Measurements from ENCODE around the gene ABR.
"Not testable (repeated sequence)": the region's sequence is repeated elsewhere in the genome, so short reads cannot be mapped to it uniquely, and the experiment has no call there.

Gene ABR

DNA sequence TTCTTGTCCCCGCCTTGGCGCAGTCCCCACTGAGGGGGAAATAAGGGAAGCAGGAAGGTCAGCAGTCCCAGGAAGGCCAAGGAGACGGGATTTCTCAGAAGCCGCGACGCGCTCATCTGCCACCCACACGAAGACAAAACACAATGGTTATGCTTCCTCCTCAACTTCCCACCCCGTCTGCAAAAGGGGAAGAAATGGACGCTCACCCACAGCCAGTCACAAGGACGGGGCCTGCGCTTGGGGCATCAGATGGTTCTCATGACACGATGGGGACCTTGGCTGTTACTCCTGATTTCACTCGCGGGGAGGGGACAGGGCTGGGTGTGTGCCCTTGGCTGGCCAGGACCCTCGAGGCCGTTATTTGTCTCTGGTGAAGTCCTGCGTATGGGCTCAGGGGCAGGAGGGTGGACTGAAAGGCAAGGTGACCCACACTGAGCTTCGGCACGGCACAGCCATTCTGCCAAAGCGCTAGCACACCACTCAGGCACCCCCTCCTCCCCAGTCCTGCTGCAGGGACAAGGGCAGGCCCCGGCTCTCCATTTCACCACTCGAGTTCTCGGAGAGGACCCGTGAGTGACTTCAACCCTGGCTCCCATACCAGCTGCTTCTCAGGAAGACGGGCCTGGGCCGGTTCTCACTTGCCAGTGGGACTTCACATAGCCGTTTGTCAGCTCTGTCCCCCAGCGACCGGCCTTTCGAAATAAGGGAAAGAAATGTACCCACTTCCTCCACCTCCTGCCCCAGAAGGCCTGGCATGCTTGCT is 84.5 kb downstream of the ABR start:
- peak; percentile 70 for DNase-seq (ENCODE audit: low spot score)

DNA sequence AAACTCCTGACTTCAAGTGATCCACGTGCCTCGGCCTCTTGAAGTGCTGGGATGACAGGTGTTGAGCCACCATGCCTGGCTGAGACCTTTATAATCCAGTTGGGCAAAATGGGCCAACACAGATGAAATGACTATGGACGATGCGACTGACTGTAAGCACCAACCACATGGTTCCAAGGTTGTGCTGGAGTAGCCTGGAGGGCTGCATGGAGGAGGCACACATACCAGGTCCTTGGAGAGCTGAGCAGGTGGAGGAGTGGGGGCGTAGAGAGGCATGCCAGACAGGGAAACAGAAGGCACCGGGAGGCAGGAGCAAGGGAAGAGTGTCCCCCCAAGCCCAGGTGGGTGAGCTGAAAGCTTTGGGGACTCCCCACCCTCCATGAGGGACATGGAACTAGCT is 85.2 kb downstream of the ABR start:
- no peak for DNase-seq (ENCODE audit: low spot score)

DNA sequence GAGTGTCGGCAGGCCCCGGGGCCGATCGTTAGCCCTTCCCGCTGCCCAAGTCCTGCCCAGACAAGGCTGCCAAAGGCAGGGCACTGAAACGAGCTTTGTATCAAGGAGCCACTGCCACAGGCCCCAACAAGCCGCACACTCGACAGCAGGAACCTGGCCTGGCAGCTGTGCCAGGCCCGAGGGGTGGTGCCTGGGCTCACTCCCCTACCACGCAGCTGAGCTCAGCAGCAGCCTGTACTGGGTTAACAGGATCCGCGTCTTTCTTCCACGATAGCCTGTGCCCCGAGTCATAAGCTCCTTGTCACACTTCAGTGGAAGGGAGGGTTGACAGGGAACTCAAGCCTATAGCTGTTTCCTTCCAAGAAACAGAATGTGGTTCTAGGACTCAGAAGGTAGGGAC is 87.9 kb downstream of the ABR start:
- DNase-seq (ENCODE audit: low spot score) = no peak

DNA sequence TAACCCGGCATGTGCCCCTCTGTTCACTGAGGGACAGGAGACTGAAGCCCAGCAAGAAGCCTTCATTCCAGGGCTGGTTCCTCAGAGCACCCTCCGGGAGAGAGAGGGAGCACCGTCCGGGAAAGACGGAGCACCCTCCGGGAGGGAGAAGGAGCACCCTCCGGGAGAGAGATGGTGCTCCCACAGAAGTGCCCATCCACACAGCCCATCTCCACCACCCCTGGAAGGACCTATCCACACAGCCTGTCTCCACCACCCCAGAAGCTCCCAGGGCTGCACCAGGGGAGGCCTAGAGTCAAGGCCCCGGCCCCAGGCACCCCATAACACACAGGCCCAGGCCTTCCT is 88.6 kb downstream of the ABR start:
- DNase-seq (ENCODE audit: low spot score) = no peak

DNA sequence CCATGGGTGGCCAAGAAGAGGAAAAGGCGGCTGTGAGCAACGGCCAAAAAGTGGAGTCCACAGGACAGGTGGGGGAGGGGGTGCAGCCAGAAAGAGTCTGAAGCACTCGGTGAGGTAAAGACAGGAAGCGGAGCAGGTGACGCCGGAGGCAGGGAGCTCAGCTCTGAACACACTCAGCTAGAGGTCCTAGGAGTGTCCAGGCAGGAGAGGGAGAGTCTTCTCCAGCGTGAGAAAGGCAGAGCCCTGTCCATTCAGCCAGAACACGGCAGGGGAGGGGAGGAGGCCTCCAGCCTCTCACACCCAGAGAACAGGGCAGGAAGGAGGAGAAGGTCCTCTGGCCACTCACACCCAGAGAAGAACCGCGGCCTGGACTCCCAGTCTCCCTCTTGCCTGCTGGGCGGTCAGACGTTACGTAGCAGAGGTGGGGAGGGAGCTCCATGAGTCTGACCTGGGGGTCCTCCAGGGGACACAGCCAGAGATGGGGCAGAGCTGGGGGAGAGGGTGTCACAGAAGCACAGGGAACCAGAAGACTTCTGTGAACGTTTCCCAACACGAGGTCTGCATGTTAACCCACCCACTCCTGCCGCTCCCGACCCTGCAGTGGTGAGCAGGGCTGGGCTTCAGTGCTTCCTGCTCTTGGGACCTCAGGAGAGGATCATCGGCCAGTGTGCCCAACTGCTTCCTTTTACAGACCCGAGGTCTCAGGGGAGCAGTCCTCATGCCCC is 89.2 kb downstream of the ABR start:
- DNase-seq (ENCODE audit: low spot score) = no peak

DNA sequence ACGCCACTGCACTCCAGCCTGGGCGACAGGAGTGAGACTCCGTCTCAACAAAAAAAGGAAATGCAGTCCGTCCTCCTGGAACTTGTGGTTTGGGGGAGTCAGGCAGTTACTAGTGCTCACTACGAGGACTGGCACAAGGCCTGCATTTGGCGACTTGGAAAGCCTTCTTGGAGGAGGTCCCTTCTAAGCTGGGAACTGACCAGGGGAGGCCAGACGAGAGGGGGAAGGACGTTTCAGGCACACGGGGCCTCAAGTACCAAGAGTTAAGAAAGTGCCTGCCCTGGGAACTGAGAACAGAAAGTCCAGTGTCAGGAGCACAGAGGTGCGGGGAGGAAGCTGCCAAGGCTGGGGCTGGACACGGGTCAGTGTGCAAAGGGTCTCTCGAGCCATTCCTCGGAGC is 89.9 kb downstream of the ABR start:
- DNase-seq (ENCODE audit: low spot score) = peak; percentile 70

DNA sequence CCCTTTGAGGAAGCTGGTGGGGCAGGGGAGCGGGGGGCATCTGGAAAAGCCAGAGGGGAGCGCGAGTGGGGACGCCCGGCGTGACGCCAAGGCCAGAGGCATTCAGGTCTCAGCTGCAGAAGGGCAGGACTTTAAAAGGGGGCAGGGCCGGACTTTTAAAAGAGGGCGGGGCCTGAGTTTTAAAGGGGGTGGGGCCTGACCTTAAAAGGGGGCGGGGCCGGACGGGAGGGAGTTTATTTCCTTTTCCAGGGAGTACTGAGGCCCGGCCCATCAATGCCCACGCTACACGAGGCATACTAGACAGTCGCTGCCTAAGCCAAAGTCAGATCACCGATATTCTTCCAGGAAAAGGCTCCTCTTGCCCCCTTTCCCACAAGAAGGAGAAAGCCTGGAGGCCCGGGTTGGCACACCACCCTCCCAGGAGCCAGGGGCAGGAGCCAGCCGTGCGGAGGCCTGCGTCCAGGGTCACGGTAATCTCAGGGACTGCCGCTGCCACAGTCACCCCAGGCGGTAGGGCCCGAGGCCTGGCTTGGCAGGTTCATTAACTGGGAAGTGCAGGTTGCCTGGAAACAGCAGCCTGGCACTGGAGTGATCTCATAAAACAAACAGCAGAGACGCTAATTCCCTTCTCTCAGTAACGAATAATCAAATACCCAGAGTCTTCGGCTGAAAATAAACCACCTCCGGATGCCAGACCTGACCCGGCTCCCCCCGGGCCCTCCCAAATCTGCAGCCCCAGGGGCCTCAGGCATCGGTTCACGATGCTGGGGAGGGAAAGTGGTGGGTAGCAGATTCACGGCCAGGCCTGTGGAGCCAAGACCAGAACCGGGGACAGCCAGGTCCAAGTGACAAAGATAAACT is 92.2 kb downstream of the ABR start:
- DNase-seq (ENCODE audit: low spot score) = no peak

DNA sequence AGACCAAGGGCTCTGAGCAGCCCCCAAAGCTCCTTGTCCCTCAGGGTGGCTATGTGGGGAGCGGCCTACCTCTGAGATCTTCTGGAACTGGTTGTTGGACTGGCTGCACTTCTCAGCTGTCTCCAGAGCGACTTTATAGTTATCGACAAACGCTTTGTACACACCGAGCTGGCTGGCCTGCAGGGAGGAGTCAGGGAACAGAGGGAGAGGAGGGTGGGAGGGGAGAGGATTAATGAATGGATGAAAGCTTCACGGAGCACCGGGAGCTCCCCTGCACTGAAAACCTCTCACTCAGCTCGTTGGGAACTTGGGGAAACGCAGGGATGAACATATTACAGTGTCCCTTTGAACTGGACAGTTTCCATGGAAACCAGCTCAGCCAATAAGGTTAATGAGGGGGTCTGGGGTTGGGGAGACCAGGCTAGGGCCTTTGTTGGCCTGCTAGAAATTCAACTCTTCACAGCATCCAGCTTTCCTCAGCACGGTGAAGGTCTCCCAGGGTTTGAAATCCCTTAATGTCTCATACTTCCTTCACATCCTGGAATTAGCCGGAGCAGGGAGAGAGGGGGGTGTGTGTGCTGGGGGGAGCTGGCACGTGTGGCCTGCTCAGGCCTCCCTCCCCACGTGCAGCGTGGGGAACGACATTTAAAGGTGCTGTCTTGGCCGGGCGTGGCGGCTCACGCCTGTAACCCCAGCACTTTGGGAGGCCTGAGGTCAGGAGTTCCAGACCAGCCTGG is 96.2 kb downstream of the ABR start:
- DNase-seq (ENCODE audit: low spot score) = no peak

DNA sequence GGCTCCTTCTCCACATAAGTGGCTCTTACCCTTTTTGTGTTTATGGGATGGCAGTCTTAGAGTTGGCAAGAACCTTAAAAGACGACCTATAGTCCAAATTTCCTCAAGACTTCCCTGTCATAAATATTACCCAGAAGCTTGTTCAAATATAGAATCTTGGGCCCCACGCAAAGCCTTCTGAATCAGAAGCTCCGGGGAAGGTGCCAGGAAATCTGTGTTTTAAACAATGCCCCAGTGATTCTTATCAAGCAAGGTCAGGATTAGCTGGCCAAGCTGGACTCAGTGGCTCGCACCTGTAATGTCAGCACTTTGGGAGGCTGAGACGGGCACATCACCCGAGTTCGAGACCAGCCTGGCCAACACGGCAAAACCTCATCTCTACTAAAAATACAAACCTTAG is 97.2 kb downstream of the ABR start:
- no peak for DNase-seq (ENCODE audit: low spot score)

DNA sequence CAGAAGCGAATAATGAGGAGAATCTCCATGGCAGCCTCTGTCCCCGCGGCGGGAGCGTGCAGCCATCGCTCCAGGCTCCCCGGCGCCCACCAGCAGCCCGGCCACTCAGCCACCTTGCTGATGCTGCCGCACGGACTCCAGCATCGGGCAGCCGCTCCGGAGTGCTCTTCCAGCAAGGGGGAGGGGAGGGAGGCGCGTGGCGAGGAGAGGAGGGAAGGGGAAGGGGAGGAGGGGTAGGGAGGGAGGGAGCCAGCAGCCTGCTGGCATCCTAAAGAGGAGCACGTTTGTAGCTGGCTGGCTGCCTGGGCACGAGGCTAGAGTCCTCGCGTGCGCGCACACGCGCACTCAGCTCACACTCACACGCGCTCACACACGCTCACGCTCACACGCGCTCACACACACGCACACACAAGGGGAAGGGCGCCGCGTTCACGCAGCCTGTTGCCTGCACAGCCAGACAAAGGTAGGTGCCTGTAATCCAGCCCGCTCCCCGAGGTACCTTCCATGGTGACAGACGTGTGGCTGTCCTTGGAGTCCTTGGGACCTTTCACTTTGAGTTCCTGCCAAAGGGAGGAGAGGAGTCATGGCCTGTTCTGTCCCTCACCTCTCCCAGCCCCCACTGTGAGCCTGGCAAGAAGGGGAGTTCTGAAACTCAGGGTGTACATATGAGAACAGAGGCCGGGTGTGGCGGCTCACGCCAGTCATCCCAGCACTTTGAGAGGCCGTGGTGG is 100.8 kb downstream of the ABR start:
- no peak for DNase-seq (ENCODE audit: low spot score)

DNA sequence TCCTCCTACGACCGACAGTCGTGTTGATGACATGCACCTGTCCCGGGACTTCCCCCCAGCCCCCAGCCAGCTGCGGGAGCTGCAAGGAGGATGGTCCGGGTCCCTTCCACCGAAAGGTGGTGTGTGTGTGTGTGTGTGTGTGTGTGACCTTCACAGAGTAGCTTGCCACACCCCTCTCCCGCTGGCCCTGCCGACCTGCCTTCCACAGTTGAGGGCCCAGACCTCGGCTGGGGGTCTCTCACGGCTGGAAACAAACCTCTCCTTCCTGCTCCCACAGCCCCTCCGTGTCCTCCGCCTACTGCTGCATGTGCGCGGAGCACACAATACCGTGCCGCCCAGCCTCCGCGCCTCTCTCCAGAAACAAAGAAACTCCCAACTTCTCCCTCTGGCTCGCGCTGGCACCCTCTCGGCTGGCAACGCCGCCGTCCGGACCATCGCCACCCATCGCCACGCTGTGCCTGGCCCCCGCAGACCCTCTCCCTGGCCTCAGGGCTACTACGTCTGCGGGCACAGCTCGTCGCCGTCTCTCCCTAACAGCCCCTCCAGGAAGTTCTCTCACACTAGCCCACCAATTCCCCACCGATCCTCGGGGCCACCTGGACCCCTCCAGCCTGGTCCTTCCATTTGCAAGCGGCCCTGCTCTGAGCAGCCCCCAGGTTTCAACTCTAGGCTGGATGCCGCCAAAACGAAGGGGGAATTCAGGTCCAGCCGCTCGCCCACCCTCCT is 101.6 kb downstream of the ABR start:
- no peak for DNase-seq (ENCODE audit: low spot score)

DNA sequence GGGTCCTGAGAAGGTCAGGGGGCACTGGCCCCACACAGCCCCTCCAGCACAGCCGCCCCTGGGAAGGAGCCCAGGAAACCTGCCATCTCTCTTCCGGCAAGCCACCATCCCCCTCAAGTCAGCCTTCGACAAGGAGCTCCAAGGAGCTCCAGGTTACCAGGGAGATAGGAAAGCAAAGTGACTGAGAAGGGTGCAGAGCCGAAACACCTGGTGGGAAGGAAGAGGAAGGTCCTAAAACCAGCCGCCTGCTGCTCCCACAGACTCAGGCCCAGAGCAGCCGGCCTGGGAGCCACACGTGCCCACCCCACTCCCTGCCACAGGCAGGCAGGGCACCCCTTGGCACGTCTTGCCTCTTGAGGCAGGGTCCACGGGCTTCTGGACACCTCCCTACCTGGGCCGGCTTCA is 102.2 kb downstream of the ABR start:
- no peak for DNase-seq (ENCODE audit: low spot score)

DNA sequence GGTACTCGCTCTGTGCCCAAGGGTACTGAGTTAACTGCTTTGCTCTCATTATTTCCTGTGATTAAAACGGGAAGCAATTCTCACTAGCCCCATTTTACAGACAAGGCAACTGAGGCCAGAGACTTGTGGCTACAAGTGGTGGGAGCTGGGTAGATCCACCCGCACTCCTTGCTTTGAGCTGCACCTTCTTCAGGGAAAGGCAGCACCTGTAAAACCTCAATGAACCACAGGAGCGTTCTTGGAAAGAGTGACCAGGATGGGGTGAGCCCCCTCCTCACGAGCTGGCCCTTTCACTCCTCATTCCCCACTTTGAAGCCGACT is 102.8 kb downstream of the ABR start:
- DNase-seq (ENCODE audit: low spot score) = no peak

DNA sequence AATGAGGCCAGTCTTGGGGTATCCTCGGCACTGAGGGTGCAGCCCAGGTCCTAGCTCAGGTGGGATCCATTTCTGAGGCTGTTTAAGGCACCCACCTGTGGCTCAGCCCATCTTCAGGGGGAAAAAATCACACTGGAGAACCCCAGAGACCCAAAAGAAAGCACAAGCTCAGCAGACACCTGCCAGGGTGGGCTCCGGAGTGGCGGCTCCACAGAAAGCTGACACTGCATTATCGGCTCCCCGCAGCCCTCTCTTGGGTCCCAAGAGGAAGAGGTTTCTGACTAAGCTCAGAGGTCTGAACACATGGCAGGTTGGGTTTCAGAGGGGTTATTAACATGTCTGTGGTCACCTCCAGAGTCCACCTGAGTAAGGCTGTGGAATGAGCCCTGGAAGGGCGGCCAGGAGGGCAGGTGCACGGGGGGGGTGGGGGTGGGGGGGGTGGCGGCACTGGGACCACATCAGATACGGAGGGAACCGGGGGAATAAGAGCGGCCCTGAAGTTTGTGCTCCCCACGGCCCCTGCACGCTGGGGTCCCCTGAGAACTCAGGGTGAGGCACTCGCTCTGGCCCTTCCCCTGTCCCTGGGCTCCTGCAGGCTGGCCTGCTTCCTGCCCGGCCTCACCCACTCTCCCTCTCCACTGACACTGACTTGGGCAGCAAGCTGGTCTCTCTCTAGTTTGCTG is 103.3 kb downstream of the ABR start:
- no peak for DNase-seq (ENCODE audit: low spot score)

DNA sequence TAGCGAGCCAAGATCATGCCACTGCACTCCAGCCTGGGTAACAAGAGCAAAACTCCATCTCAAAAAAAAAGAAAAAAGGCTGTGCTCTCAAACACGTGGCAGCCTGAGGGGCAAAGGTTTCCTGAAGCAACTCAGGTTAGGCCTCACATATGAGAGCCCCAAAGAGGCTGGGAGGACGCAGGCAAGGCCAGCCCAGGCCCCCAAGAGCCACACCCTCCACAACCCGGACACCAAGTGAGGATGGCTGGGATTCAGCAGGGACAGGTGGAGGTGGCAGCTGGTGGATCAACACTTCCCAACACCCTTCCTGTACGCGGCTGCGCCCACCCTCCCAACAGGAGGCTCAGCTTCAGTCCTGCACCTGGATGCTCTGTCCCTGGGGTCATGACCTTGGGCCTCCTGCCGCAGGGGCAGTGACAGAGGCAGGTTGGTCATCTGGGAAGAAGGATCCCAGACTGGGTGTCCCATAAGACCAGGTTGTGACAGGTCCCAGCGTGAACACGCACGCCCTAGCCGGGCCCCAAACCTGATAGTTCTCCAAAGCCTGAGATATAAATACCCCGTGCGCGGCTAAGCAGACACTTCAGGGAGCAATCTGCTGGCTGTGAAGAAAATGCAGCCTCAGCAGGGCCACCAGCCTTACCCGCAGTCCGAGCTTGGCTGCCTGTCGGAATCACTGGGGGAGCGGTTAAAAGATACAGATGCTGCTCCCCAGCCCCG is 104.7 kb downstream of the ABR start:
- no peak for DNase-seq (ENCODE audit: low spot score)

DNA sequence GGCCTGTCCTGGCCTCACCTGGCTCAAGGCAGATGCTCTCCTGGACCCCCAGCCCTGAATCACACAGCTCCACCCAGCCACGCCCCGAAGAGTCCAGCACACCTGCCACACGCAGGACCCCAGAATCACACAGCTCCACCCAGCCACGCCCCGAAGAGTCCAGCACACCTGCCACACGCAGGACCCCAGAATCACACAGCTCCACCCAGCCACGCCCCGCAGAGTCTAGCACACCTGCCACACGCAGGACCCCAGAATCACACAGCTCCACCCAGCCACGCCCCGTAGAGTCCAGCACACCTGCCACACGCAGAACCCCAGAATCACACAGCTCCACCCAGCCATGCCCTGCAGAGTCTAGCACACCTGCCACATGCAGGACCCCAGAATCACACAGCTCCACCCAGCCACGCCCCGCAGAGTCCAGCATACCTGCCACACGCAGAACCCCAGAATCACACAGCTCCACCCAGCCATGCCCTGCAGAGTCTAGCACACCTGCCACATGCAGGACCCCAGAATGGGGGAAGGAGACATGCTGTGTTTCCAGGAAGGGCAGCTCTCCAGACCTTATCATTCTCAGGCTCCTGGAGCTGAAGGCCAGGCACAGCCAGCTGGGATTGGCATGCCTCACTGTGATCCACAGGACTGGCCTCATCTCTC is 105.7 kb downstream of the ABR start:
- DNase-seq (ENCODE audit: low spot score) = not testable (repeated sequence)

DNA sequence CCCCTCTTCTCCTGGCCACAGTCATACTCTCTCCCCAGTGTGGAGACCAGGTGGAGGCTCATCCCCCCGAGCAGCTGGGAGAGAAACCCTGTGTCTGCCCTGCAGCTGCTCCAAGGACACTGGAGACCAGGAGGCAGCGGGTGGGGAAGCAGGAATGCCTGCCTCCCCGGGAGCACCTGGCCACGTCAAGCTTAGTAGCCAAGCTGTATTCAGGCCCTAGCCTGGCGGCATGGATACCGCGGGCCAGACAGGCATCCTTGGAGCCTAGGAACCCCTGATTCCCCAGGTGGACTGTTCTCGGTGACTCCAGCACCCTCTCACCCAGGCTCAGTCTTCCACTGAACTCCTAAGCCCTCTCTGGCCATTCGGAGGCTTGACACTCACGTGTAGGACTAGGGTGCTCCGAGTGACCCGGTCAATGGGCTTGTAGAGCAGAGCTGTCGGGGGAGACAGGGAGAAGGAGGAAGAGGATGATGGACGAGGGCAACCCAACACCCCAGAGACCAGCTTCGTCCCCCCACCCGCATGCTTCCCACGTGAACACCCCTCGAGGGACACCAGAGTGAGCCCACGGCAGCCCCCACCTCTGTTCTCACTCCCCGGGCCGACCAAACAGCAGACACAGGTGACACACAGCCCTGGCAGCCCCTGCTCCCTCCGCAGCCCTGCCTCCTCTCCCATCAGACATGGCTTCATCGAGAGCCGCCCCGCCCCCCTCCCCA is 106.4 kb downstream of the ABR start:
- DNase-seq (ENCODE audit: low spot score) = no peak

DNA sequence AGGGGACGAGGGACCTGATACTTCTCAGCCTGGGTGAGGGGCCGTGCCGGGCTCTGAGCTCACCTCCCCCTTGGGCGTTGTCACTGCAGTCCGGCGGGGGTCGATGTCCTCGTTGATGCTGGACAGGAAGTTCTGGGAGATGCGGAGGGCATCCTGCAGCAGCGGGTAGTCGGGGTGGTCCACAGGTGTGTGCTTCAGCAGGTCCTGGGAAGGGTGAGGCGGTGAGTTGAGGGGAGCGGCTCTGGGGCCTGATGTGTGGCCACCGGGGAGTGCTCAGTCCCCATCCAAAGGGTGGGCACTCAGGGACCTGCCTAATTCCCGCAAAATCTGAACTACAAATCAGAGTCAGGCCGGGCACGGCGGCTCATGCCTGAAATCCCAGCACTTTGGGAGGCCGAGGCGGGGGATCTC is 107.2 kb downstream of the ABR start:
- DNase-seq (ENCODE audit: low spot score) = no peak
